ENCODE results near the gene MPP2. TPM values are rescaled to one million over a fixed set of nuclear protein-coding genes. Genes with fewer than 3 reads are reported as not detected.

The MPP2 gene
- total and polyA plus RNA-seq, 4 donors = 0.05 to 0.25 (median 0.09) TPM

DNA sequence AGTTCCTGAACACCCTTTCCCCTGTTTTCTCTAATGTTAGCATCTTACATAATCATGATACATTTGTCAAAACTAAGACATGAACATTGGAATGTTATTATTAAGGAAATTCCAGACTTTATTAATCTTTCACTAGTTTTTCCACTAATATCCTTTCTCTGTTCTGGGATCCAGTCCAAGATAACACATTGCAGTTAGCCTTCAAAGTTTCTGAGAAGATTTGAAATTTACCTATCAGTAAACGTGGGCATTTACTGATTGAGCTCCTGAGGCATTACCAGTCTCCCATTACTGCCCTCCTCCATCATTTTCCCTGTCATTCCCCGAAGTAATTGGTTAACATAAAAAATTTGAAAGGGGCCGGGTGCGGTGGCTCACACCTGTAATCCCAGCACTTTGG lies 66.1 kb downstream of the MPP2 start:
- 75% methylated on average over 4 of the region's 4 CpGs for WGBS
- DNase-seq (ENCODE audit: low spot score) = no peak
- no peak overlapping the region for H3K27ac ChIP-seq (ENCODE audit: low read depth in 1 of 2, low read length in 2 of 2)

More for the DNA sequence above, 66.1 kb downstream of the MPP2 start:
- Histone ChIP-seq H3K4me1 (ENCODE audit: control insufficient read depth in 4 of 4, insufficient read depth in 4 of 4, low read length in 3 of 4) (peaks cover 0 to 10% (median 2%) of the 10 kb centered on the region in 4 donors), H3K36me3 (ENCODE audit: control insufficient read depth in 4 of 4, insufficient read depth in 3 of 4, low read depth in 1 of 4, low read length in 3 of 4) (no peaks in the 10 kb centered on the region), H3K9me3 (ENCODE audit: control insufficient read depth in 4 of 4, low read length in 3 of 4) (no peaks in the 10 kb centered on the region), H3K27me3 (ENCODE audit: control insufficient read depth in 4 of 4, insufficient read depth in 4 of 4, low read length in 3 of 4) (no peaks in the 10 kb centered on the region), H3K9ac (ENCODE audit: low read depth in 1 of 2, low read length in 2 of 2) (no peak overlapping the region), H3K4me3 (ENCODE audit: low read depth in 1 of 3, low read length in 3 of 3) (no peak overlapping the region)
- TF ChIP-seq HNF4A (conservative IDR thresholded peaks at IDR 0.05) = no peak
- no peak for TF ChIP-seq YY1 (IDR thresholded peaks at IDR 0.05)
- TF ChIP-seq, protein P1, sequence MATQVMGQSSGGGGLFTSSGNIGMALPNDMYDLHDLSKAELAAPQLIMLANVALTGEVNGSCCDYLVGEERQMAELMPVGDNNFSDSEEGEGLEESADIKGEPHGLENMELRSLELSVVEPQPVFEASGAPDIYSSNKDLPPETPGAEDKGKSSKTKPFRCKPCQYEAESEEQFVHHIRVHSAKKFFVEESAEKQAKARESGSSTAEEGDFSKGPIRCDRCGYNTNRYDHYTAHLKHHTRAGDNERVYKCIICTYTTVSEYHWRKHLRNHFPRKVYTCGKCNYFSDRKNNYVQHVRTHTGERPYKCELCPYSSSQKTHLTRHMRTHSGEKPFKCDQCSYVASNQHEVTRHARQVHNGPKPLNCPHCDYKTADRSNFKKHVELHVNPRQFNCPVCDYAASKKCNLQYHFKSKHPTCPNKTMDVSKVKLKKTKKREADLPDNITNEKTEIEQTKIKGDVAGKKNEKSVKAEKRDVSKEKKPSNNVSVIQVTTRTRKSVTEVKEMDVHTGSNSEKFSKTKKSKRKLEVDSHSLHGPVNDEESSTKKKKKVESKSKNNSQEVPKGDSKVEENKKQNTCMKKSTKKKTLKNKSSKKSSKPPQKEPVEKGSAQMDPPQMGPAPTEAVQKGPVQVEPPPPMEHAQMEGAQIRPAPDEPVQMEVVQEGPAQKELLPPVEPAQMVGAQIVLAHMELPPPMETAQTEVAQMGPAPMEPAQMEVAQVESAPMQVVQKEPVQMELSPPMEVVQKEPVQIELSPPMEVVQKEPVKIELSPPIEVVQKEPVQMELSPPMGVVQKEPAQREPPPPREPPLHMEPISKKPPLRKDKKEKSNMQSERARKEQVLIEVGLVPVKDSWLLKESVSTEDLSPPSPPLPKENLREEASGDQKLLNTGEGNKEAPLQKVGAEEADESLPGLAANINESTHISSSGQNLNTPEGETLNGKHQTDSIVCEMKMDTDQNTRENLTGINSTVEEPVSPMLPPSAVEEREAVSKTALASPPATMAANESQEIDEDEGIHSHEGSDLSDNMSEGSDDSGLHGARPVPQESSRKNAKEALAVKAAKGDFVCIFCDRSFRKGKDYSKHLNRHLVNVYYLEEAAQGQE (IDR thresholded peaks at IDR 0.05) = no peak
- TF ChIP-seq, protein P2, sequence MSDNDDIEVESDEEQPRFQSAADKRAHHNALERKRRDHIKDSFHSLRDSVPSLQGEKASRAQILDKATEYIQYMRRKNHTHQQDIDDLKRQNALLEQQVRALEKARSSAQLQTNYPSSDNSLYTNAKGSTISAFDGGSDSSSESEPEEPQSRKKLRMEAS (IDR thresholded peaks at IDR 0.05) = no peak
- no peak for TF ChIP-seq SP1 (IDR thresholded peaks at IDR 0.05)
- TF ChIP-seq HNF4G (IDR thresholded peaks at IDR 0.05) = no peak
- no peak for TF ChIP-seq FOXA1 (IDR thresholded peaks at IDR 0.05)
- TF ChIP-seq JUND (IDR thresholded peaks at IDR 0.05) = no peak
- no peak for TF ChIP-seq FOXA2 (IDR thresholded peaks at IDR 0.05)
- TF ChIP-seq, protein P3, sequence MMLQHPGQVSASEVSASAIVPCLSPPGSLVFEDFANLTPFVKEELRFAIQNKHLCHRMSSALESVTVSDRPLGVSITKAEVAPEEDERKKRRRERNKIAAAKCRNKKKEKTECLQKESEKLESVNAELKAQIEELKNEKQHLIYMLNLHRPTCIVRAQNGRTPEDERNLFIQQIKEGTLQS (IDR thresholded peaks at IDR 0.05) = no peak
- no peak for TF ChIP-seq CTCF (IDR thresholded peaks at IDR 0.05; ENCODE audit: low read depth, low read length, missing input control)
- no peak for TF ChIP-seq RXRA (IDR thresholded peaks at IDR 0.05)
- no peak for TF ChIP-seq GABPA (IDR thresholded peaks at IDR 0.05 in 1 of 2, conservative IDR thresholded peaks at IDR 0.05 in 1 of 2)
- TF ChIP-seq, protein P4, sequence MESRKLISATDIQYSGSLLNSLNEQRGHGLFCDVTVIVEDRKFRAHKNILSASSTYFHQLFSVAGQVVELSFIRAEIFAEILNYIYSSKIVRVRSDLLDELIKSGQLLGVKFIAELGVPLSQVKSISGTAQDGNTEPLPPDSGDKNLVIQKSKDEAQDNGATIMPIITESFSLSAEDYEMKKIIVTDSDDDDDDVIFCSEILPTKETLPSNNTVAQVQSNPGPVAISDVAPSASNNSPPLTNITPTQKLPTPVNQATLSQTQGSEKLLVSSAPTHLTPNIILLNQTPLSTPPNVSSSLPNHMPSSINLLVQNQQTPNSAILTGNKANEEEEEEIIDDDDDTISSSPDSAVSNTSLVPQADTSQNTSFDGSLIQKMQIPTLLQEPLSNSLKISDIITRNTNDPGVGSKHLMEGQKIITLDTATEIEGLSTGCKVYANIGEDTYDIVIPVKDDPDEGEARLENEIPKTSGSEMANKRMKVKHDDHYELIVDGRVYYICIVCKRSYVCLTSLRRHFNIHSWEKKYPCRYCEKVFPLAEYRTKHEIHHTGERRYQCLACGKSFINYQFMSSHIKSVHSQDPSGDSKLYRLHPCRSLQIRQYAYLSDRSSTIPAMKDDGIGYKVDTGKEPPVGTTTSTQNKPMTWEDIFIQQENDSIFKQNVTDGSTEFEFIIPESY (IDR thresholded peaks at IDR 0.05) = no peak
- no peak for TF ChIP-seq TAF1 (conservative IDR thresholded peaks at IDR 0.05)
- TF ChIP-seq NR2F2 (IDR thresholded peaks at IDR 0.05) = no peak
- no peak for TF ChIP-seq EGR1 (IDR thresholded peaks at IDR 0.05; ENCODE audit: low read depth in 2 of 2)
- TF ChIP-seq RAD21 (IDR thresholded peaks at IDR 0.05) = no peak

Data from liver (tissue), 9 donors.